ENCODE results near the gene VAMP2.

VAMP2 gene

GRCh38 chr17:8155231-8155995 is 7.3 kb downstream of the VAMP2 start:
- DNase-seq (ENCODE audit: low read depth in 2 of 2): no peak

- no peak for DNase-seq (ENCODE audit: low read depth in 2 of 2)
Observed at GRCh38 chr17:8154608-8155155, 8.1 kb downstream of the VAMP2 start.

- peak; percentile 75 to 91 for DNase-seq (ENCODE audit: low read depth in 2 of 2)
Observed at GRCh38 chr17:8153957-8154607, 8.7 kb downstream of the VAMP2 start.

- DNase-seq (ENCODE audit: low read depth in 2 of 2): peak in 1 of 2 donors; percentile 53
Observed at GRCh38 chr17:8153525-8153956, 9.2 kb downstream of the VAMP2 start.

- no peak for DNase-seq (ENCODE audit: low read depth in 2 of 2)
Observed at GRCh38 chr17:8153031-8153451, 9.7 kb downstream of the VAMP2 start.

- peak; percentile 91 for DNase-seq (ENCODE audit: low read depth in 2 of 2)
Observed at GRCh38 chr17:8152112-8152775, 10.5 kb downstream of the VAMP2 start, which contains the start of gene PER1. Gene PER1 (minus strand): TSS chr17:8152404. CDS start chr17:8150706, 1,698 bp downstream.

- no peak for DNase-seq (ENCODE audit: low read depth in 2 of 2)
Observed at GRCh38 chr17:8151641-8152111, 11.1 kb downstream of the VAMP2 start.

GRCh38 chr17:8151120-8151640 is 11.6 kb downstream of the VAMP2 start:
- peak; percentile 80 to 87 for DNase-seq (ENCODE audit: low read depth in 2 of 2)

- DNase-seq (ENCODE audit: low read depth in 2 of 2): no peak
Observed at GRCh38 chr17:8150194-8151119, 12.3 kb downstream of the VAMP2 start.

GRCh38 chr17:8149419-8150193 is 13.1 kb downstream of the VAMP2 start:
- no peak for DNase-seq (ENCODE audit: low read depth in 2 of 2)

- no peak for DNase-seq (ENCODE audit: low read depth in 2 of 2)
Observed at GRCh38 chr17:8148560-8148959, 14.2 kb downstream of the VAMP2 start.

GRCh38 chr17:8147805-8148404 is 14.8 kb downstream of the VAMP2 start:
- DNase-seq (ENCODE audit: low read depth in 2 of 2): no peak

- no peak for DNase-seq (ENCODE audit: low read depth in 2 of 2)
Observed at GRCh38 chr17:8147141-8147804, 15.5 kb downstream of the VAMP2 start.

GRCh38 chr17:8146381-8147140 is 16.2 kb downstream of the VAMP2 start:
- DNase-seq (ENCODE audit: low read depth in 2 of 2): no peak

GRCh38 chr17:8145811-8146210 is 16.9 kb downstream of the VAMP2 start:
- DNase-seq (ENCODE audit: low read depth in 2 of 2): no peak

- no peak for DNase-seq (ENCODE audit: low read depth in 2 of 2)
Observed at GRCh38 chr17:8144401-8145231, 18.1 kb downstream of the VAMP2 start.

All from stimulated activated CD8-positive, alpha-beta memory T cell treated with anti-CD3 and anti-CD28 coated beads, Interleukin-2, amount 100 ng/mL, for 48 hours (primary cell).